RCC 7860 (cell line): ENCODE data around the gene GPR39.
A peak's percentile ranks its signal among the peaks of the same experiment; 100 is the strongest.

Source experiments
- DNase-seq: peaks from one replicate; pipeline ENCODE4 v3.0.0-alpha.2; 2015; ENCODE audit warnings: low spot score
- FAIRE-seq: peaks from 2 replicates; lab custom pipeline; 2012; peaks lifted over from hg19 to GRCh38; lab: Jason Lieb, UNC

The GPR39 gene

GRCh38 chr2:132407784-132408183 lies 8.8 kb upstream of the GPR39 start:
- FAIRE-seq (no peak), DNase-seq (no peak)

DNA sequence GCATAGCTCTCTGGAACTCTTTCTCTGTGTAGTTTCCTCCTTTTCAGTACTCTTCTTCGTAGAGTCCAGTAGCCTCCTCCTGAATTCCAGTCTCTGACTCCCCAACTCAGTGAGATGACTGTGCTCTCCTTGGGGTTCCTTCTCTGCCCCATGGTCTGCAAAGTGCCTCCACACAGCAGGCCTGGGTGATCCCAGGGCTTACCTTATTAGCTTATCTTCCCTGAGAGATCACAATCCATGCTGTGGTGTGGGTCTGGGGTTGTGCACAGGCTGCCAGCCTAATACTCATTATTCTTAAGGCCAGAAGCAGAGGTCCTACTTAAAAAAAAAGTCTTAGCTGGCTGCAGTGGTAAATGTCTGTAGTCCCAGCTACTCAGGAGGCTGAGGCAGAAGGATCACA lies 4.6 kb upstream of the GPR39 start:
- DNase-seq (no peak), FAIRE-seq (no peak)

DNA sequence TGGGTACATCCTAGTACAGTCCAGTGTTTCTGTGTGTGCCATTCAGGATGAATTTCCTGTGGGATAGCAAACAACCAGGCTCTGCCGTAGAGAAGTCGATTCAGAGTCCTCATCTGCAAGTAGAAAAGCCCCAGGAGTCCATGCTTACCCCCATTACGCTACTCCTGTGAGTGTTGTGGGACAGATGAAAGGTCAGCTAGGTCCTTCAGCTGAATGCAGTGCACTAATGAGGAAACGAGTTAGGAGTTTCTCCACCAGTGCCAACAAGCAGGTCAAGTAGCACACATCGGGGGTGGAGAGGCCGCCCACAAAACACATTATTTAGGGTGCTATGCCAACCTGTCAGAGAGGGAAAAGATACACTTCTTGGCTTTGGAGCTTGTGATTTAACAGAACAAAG lies 2.5 kb upstream of the GPR39 start:
- no peak for DNase-seq
- FAIRE-seq: no peak

DNA sequence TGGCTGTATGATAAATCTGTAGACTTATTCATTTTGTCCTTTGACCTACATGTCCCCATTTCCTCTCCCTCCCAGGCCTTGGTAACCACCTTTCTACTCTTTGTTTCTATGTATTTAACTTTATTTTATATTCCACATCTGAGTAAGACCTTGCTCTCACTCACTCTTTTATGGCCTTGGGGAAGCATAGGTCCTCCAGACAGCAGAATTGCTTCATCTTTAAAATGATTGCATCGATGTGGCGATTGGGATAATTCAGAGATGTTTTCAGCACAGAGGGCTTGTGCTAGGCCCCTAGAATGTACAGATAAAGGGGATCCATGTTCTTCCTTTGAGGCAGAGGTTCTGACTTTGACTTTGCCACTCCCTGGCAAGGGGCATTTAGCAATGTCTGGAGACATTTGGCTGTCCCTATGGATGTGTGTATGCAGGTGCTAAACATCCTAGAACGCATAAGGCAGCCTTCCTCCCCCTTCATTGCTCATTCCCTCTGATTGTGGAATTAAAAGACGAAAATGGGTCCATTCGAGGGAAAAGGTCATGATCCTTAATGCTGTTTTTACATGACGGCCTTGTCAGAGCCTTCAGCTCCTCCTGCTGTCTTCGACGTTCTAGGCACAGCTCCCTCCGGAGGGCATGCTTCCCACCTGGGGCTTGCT lies 1.2 kb upstream of the GPR39 start:
- DNase-seq (peak; percentile 22), FAIRE-seq (no peak)

- FAIRE-seq (peak; percentile 90), DNase-seq (peak; percentile 98)
These were observed 486 bp upstream of the GPR39 start for GRCh38 chr2:132415915-132416722.

DNA sequence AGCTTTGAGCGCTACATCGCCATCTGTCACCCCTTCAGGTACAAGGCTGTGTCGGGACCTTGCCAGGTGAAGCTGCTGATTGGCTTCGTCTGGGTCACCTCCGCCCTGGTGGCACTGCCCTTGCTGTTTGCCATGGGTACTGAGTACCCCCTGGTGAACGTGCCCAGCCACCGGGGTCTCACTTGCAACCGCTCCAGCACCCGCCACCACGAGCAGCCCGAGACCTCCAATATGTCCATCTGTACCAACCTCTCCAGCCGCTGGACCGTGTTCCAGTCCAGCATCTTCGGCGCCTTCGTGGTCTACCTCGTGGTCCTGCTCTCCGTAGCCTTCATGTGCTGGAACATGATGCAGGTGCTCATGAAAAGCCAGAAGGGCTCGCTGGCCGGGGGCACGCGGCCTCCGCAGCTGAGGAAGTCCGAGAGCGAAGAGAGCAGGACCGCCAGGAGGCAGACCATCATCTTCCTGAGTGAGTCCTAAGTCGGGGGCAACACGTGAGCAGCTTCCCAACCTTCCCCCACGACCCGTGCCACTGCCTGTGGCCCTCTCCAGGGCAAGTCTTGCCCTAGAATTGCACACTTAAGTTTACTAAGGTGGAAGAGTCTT lies 928 bp downstream of the GPR39 start:
- no peak for FAIRE-seq
- no peak for DNase-seq

- no peak for FAIRE-seq
- no peak for DNase-seq
These were observed 2.6 kb downstream of the GPR39 start for GRCh38 chr2:132419235-132419634.

- no peak for DNase-seq
- no peak for FAIRE-seq
These were observed 3.3 kb downstream of the GPR39 start for GRCh38 chr2:132419941-132420340.

DNA sequence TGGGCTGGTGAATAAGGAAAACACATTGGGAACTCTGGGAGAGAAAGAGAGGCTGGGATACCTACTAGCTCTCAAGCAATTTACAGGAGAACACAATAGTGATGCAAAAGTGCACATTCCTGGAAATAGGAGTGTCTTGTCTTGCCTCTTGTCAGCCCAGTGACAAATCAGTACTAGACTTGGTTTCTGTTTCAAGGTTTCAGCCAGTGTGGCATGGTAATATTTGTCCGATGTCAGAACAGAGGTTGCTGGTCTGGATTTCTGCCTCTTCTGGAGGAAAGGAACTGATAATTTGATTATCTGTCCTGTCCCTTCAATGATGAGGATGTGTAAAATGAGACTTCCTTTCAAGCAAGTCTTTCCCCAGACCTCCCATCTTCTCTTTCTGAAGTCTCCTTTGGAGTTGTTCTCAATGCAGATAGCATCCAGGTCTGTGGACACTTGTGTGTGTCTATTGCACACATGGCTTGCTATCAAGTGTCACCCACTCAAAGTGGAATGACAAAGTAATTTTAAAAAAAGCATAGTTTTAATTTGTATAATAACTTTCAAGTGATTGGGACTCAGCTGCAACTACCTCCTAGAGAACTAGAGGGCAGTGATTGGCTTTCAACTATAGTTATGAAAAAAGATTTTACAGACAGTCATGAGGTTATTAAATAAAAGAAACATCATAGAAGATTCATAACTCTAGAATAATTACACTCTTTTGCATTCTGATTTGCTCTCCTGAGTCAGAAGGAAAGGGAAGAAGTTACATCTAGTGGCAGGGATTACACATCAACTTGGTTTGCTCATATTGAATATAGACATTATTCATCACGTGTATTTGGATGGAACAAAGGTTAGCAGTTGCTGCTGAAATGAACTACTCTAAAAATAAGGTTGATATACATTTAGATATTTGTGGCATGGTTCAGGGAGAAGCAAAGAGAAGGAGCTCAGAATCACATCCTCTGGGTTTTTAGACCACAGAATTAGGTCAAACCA lies 4.5 kb downstream of the GPR39 start:
- DNase-seq (no peak), FAIRE-seq (no peak)

DNA sequence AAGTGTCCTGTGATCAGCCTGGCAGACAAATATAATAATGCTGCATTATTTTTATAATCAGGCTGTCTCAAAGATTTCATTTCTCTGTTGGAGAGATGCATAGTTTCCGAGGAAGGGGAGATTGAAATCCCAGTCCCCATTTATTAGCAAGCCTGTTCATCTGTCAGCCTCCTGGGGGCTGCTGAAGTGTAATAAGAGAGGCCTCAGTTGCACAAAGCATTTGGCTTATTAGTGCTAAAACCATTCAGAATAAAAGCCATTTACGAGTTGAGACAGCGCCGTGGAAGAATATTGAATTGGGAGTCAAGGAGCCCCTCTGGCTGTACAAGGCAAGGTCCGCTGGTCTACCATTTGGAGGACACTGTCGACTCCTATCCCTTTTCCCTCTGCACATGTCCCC lies 6.1 kb downstream of the GPR39 start:
- DNase-seq: no peak
- FAIRE-seq: no peak

DNA sequence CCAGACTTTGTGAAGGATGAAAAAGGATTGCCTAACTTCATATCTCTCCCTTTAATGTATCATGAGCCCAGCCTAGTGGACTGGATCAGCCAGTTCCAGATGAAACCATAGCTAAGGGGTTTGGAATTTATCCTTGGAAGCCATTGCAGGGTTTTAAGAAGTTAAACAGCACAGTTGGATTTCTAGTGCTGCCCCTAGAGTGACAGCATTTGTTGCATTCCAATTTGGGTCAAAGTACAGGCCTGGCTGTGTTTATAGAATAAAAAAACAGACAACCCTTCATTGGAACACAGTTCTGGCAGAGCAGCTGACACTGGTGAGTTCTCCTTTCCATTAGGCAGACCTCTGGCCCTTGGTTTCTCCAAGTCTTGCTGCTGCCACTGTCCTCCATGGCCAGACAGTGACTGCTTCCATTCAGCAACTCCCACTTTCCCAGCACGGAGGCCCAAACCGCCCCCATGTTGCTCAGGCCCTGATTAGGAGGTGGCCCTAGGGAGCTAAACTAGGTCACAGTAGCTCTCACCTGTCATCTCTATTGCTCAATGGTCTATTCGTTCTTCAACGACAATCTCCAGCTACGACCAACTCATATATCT lies 8.0 kb downstream of the GPR39 start:
- DNase-seq (no peak), FAIRE-seq (no peak)

DNA sequence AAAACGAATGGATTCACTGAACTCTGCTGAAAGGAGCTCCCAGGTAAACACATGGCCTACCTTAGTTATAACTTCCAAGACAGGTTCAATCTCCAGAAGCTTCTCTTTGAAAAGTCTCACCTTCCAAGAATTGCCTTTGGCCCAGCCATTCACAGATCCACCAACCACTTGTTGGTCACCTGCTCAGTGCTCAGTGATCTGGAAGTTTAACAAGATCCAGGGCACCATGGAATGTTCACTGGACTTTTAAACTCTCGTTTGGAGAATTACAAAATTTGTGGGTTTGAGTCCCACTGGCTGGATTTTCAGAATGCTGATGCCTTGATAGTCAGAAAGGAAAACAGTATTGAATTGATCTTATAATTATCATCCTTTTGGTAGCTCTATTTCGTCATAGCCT lies 9.4 kb downstream of the GPR39 start:
- no peak for DNase-seq
- no peak for FAIRE-seq

DNA sequence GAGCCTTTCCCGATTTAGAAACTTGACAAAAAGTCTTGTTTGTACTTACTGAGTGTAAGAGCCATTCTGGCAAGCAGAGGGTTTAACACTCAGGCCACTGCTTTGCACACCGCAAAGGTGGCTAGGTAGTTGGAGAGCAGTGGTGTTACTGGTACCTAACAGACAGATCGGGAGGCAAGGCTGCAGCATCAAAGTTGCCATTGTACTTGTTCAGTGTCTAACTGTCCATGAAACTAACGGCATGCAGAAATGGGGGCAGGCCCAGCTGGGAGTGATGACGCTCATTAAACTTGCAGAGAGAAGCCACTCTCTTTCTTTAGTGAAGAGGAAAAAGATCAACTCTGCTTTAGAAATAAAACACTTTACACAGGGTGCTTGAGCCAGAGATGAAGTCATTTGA lies 10.1 kb downstream of the GPR39 start:
- no peak for DNase-seq
- FAIRE-seq: no peak

- no peak for DNase-seq
- FAIRE-seq: no peak
These were observed 12.7 kb downstream of the GPR39 start for GRCh38 chr2:132429351-132429750.

DNA sequence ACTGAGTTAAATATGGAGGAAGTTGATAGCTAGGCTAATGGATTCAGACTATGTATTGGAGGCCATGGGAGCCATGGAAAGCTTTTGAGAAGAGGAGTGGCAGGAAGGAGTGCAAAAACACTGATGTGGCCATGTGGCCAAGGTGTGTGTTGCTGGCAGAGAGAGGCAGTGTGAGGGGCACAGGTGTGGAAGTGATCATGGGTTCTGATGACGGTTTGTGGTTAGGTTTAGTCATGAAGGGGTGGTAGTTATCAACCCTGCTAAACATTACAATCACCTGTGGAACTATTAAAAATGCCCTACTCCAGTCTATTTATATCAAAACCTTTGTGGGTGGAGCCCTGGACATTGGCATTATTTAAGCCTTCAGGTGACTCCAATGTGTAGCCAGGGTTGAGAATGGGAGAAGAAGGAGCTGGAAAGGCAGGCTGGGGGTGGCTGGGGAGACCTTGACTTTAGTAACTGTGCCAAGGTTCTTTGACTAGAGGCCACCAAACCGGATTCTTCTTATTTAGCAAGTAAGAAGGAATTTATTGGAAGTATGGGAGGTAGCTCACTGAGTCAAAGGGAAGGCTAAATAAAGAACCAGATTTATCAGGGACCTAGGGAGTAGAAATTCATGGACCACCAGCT lies 13.5 kb downstream of the GPR39 start:
- DNase-seq: no peak
- no peak for FAIRE-seq

- FAIRE-seq (no peak), DNase-seq (peak; percentile 17)
These were observed 14.3 kb downstream of the GPR39 start for GRCh38 chr2:132430895-132431294.

DNA sequence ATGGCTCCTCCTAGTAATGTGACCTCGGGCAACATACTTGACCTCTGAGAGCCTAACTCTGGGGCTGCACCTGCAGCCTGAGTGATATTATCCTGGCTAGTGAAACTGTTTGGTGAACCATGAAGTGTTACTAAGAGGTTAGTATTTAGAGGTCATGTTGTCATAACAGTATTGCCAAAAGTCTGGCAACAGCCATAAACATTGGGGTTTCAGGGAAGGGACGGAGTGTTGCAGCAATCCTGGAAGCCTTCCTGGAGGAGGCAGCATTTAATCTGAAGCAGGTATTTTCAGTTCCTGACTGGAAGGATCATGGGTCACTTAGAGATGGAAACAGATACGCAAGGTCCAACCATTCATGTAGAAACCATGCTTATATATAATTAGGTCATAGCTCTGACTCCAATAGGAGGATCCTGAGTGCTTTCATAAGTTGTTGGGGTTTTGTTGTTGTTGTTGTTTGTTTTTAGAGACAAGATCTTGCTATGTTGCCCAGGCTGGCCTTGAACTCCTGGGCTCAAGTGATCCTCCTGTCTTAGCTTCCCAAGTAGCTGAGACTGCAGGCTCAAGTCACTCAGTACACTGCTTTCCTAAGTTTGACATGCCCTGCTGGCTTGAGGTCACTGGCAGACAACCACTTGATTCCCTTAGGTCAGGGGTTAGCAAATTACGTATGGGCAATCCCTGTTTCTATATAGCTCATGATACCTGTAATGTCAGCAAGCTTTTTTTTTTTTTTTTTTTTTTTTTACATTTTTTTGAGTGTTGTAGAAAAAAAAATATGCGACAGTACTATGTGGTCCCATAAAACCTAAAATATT lies 21.5 kb downstream of the GPR39 start:
- FAIRE-seq (no peak), DNase-seq (peak; percentile 73)

- DNase-seq (peak; percentile 95), FAIRE-seq (peak; percentile 94)
These were observed 22.1 kb downstream of the GPR39 start for GRCh38 chr2:132438691-132439090.

DNA sequence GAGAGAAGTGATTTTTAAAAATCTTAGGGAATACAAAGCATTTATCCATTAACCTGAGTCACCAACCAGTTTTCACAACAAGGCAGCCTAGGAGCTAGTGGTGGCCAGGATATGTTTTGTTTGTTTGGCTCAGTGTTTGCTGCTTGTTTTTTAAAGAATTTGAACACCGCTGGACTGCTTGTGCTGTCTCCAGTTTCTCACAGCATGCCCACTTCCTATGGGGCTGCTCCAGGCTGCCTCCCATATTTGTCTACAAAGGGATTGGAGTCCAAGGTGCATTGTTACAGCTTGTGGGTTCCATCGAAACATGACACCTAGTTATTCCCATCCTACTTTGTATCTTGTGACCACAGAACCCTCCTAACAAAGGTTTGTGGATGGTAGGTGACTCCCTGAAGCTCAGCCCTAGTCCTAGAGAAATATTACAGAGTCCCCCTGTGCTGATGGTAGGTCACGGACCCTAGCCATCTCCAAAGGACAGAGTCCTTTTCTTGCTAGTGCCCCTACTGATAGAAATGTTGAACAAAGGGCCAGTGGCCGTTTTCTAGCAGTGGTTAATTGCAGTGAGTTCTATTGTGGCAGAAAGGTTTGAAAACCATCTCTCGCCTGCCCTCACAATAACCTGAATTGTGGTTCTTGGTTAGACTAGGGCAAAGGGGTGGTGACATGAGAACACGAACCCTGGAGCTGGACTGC lies 23.2 kb downstream of the GPR39 start:
- DNase-seq (peak; percentile 20), FAIRE-seq (no peak)
